ENCODE measurements around the gene PTCH1. TPM values are rescaled to one million over a fixed set of nuclear protein-coding genes. Genes with fewer than 3 reads are reported as not detected.

Gene PTCH1
- total RNA-seq, 2 experiments from 2014 or later = 5.0 to 6.1 TPM

Other genes starting within 250 kb of the PTCH1 start
- 10 to 100 TPM; 18.2 to 19.0 TPM for gene FANCC, start 199.3 kb downstream of the PTCH1 start, total RNA-seq

Data from activated CD8-positive, alpha-beta T cell treated with anti-CD3 and anti-CD28 coated beads, Interleukin-2, amount 10 ng/mL, durations not matched to agents 7 days and 5 days (primary cell).